ENCODE data around the gene TSHZ1.
A peak's percentile ranks its signal among the peaks of the same experiment; 100 is the strongest.

TSHZ1 gene

DNA sequence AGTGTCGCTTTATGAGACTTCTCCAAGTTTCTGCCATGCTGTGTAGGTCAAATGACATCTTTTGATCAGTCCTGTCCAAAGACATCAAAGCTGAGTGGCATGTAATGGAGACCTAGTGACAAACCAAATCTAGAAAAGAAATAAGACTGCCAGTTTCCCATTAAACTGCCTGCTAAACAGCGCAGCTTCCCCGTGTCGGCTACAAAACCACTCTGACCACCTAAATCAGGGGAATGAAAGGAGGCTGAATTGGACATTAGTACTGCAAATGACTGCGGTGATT is 57.7 kb downstream of the TSHZ1 start:
- Histone ChIP-seq H3K4me1 (ENCODE audit: control insufficient read depth, insufficient read depth, low read length) (peaks cover 20% of the 10 kb centered on the region), H3K9me3 (ENCODE audit: control insufficient read depth, insufficient read depth, low read depth, low read length) (no peaks in the 10 kb centered on the region), H3K36me3 (ENCODE audit: control insufficient read depth in 2 of 2, insufficient read depth in 1 of 2, low read length in 2 of 2) (no peaks in the 10 kb centered on the region), H3K4me3 (ENCODE audit: low read depth, low read length) (no peak overlapping the region), H3K27ac (ENCODE audit: extremely low read depth, low read depth, low read length) (no peak overlapping the region)
- POLR2A ChIA-PET: no interaction called here
- CTCF ChIA-PET: no interaction called here
- TF ChIP-seq ZBTB7A (tag by site-specific recombination; IDR thresholded peaks at IDR 0.05; ENCODE audit: low read depth) (no peak), ZNF354C (tag by site-specific recombination; IDR thresholded peaks at IDR 0.05; ENCODE audit: borderline replicate concordance, low read depth) (no peak), ZNF521 (tag by site-specific recombination; IDR thresholded peaks at IDR 0.05) (no peak), ZNF585B (tag by site-specific recombination; IDR thresholded peaks at IDR 0.05) (no peak), GFI1B (tag by site-specific recombination; IDR thresholded peaks at IDR 0.05) (no peak), ZNF157 (tag by site-specific recombination; IDR thresholded peaks at IDR 0.05) (no peak), ZNF302 (tag by site-specific recombination; IDR thresholded peaks at IDR 0.05; ENCODE audit: low read depth) (no peak), ZNF837 (tag by site-specific recombination; IDR thresholded peaks at IDR 0.05) (no peak), ZNF449 (tag by site-specific recombination; IDR thresholded peaks at IDR 0.05) (no peak), ZNF677 (tag by site-specific recombination; IDR thresholded peaks at IDR 0.05) (no peak), ZNF175 (tag by site-specific recombination; IDR thresholded peaks at IDR 0.05) (no peak), ZNF510 (tag by site-specific recombination; IDR thresholded peaks at IDR 0.05; ENCODE audit: insufficient replicate concordance) (no peak)
- TF ChIP-seq, protein P1, sequence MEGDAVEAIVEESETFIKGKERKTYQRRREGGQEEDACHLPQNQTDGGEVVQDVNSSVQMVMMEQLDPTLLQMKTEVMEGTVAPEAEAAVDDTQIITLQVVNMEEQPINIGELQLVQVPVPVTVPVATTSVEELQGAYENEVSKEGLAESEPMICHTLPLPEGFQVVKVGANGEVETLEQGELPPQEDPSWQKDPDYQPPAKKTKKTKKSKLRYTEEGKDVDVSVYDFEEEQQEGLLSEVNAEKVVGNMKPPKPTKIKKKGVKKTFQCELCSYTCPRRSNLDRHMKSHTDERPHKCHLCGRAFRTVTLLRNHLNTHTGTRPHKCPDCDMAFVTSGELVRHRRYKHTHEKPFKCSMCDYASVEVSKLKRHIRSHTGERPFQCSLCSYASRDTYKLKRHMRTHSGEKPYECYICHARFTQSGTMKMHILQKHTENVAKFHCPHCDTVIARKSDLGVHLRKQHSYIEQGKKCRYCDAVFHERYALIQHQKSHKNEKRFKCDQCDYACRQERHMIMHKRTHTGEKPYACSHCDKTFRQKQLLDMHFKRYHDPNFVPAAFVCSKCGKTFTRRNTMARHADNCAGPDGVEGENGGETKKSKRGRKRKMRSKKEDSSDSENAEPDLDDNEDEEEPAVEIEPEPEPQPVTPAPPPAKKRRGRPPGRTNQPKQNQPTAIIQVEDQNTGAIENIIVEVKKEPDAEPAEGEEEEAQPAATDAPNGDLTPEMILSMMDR (tag by site-specific recombination; IDR thresholded peaks at IDR 0.05): no peak

DNA sequence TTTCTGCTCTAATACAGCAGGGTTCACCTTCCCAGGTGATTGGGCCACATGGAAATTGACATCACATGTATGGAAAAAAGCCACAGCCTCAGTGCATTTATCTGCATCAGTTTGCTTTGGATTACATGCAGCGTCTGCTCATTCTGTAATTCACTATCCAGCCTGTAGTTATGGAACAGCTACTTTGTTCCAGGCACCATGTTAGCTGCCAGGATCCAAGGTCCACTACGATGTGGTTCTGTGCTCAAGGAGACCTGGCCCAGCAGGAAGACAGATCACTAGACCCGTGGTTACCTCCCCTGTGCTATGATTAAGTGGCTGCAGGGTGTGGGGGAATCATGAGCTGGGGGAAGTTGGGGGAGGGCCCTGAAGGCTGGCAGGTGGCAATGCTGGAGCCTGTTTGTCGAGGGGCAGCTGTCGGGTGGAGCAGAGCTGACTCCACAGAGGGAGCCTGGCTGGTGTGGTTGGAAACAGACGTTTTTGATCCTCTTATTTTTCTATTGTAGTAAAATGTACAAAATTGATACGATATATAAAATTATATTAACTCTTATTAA is 58.6 kb downstream of the TSHZ1 start:
- H3K27ac ChIP-seq (ENCODE audit: extremely low read depth, low read depth, low read length): no peak overlapping the region
- no peaks in the 10 kb centered on the region for H3K36me3 ChIP-seq (ENCODE audit: control insufficient read depth in 2 of 2, insufficient read depth in 1 of 2, low read length in 2 of 2)
- TF ChIP-seq GLIS1 (tag by site-specific recombination; IDR thresholded peaks at IDR 0.05) (0 out of 2 replicates have a peak, but pooled peaks have one; percentile 16), ZNF449 (tag by site-specific recombination; IDR thresholded peaks at IDR 0.05) (no peak), ZIC2 (tag by site-specific recombination; IDR thresholded peaks at IDR 0.05) (peak; percentile 36; the same call in 1 of the 2 replicates), ZNF366 (tag by site-specific recombination; conservative IDR thresholded peaks at IDR 0.05) (no peak), ZXDB (tag by site-specific recombination; IDR thresholded peaks at IDR 0.05) (no peak)
- H3K9me3 ChIP-seq (ENCODE audit: control insufficient read depth, insufficient read depth, low read depth, low read length): no peaks in the 10 kb centered on the region
- ChIA-PET CTCF (no interaction called here), POLR2A (no interaction called here)
- H3K4me1 ChIP-seq (ENCODE audit: control insufficient read depth, insufficient read depth, low read length): peaks cover 19% of the 10 kb centered on the region
- H3K4me3 ChIP-seq (ENCODE audit: low read depth, low read length): no peak overlapping the region

GRCh38 chr18:75269696-75270095 is 59.1 kb downstream of the TSHZ1 start:
- POLR2A ChIA-PET: no interaction called here
- CTCF ChIA-PET: no interaction called here
- Histone ChIP-seq H3K9me3 (ENCODE audit: control insufficient read depth, insufficient read depth, low read depth, low read length) (no peaks in the 10 kb centered on the region), H3K36me3 (ENCODE audit: control insufficient read depth in 2 of 2, insufficient read depth in 1 of 2, low read length in 2 of 2) (no peaks in the 10 kb centered on the region), H3K4me1 (ENCODE audit: control insufficient read depth, insufficient read depth, low read length) (peaks cover 16% of the 10 kb centered on the region), H3K27ac (ENCODE audit: extremely low read depth, low read depth, low read length) (no peak overlapping the region), H3K4me3 (ENCODE audit: low read depth, low read length) (no peak overlapping the region)
- TF ChIP-seq ZNF341 (tag by site-specific recombination; IDR thresholded peaks at IDR 0.05; ENCODE audit: low read depth): no peak
- no peak for TF ChIP-seq ZSCAN23 (tag by site-specific recombination; IDR thresholded peaks at IDR 0.05)
- TF ChIP-seq ZNF121 (tag by site-specific recombination; IDR thresholded peaks at IDR 0.05): no peak
- TF ChIP-seq, protein P2, sequence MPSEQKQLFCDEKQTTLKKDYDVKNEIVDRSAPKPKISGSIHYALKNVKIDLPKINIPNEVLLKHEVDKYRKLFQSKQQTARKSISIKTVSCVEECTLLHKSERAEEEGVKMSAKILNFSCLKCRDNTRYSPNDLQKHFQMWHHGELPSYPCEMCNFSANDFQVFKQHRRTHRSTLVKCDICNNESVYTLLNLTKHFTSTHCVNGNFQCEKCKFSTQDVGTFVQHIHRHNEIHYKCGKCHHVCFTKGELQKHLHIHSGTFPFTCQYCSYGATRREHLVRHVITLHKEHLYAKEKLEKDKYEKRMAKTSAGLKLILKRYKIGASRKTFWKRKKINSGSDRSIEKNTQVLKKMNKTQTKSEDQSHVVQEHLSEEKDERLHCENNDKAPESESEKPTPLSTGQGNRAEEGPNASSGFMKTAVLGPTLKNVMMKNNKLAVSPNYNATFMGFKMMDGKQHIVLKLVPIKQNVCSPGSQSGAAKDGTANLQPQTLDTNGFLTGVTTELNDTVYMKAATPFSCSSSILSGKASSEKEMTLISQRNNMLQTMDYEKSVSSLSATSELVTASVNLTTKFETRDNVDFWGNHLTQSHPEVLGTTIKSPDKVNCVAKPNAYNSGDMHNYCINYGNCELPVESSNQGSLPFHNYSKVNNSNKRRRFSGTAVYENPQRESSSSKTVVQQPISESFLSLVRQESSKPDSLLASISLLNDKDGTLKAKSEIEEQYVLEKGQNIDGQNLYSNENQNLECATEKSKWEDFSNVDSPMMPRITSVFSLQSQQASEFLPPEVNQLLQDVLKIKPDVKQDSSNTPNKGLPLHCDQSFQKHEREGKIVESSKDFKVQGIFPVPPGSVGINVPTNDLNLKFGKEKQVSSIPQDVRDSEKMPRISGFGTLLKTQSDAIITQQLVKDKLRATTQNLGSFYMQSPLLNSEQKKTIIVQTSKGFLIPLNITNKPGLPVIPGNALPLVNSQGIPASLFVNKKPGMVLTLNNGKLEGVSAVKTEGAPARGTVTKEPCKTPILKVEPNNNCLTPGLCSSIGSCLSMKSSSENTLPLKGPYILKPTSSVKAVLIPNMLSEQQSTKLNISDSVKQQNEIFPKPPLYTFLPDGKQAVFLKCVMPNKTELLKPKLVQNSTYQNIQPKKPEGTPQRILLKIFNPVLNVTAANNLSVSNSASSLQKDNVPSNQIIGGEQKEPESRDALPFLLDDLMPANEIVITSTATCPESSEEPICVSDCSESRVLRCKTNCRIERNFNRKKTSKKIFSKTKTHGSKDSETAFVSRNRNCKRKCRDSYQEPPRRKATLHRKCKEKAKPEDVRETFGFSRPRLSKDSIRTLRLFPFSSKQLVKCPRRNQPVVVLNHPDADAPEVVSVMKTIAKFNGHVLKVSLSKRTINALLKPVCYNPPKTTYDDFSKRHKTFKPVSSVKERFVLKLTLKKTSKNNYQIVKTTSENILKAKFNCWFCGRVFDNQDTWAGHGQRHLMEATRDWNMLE (tag by site-specific recombination; conservative IDR thresholded peaks at IDR 0.05; ENCODE audit: low read depth): no peak

Measured in HEK293 (cell line).